Measurements from ENCODE around the gene NOX4.

GRCh38 chr11:89487016-89487415 is 4.2 kb downstream of the NOX4 start:
- TF ChIP-seq ZNF165 (CRISPR knock-in tag; IDR thresholded peaks at IDR 0.05; ENCODE audit: borderline replicate concordance) = no peak
- TF ChIP-seq PRPF4 (IDR thresholded peaks at IDR 0.05; ENCODE audit: insufficient read depth, low read depth, low read length, poor library complexity, severe bottlenecking) = no peak
- TF ChIP-seq PHF8 (IDR thresholded peaks at IDR 0.05; ENCODE audit: borderline replicate concordance, low read length) = no peak
- no peak for TF ChIP-seq ZNF146 (CRISPR knock-in tag; IDR thresholded peaks at IDR 0.05; ENCODE audit: unreplicated experiment)
- no peak for TF ChIP-seq USF2 (CRISPR knock-in tag; IDR thresholded peaks at IDR 0.05)
- no peak for TF ChIP-seq KAT8 (IDR thresholded peaks at IDR 0.05; ENCODE audit: low read depth)
- TF ChIP-seq NR2C2 (CRISPR knock-in tag; IDR thresholded peaks at IDR 0.05) = no peak
- no peak for TF ChIP-seq NR2C2 (tag; IDR thresholded peaks at IDR 0.05)
- no peak for TF ChIP-seq E2F5 (CRISPR knock-in tag; IDR thresholded peaks at IDR 0.05)

All from K562 (cell line).